Activated T-cell treated with anti-CD3 and anti-CD28 coated beads, Interleukin-2, amount 50 U/mL, for 48 hours (primary cell): ENCODE results near the gene TNFRSF9.
A peak's percentile ranks its signal among the peaks of the same experiment; 100 is the strongest.
"Not testable (repeated sequence)": the region's sequence is repeated elsewhere in the genome, so short reads cannot be mapped to it uniquely, and the experiment has no call there.

ENCODE experiments used
- DNase-seq, 2 experiments: peaks; one replicate each; pipeline ENCODE4 v3.0.0-alpha.2; 2020

The TNFRSF9 gene

GRCh38 chr1:7940745-7941436, at the start of gene TNFRSF9:
Gene TNFRSF9, minus strand, starts transcription at chr1:7940839. Its CDS starts 845 bp downstream, at chr1:7939994.
- DNase-seq: peak; percentile 89 to 90

GRCh38 chr1:7989762-7990428, 49.3 kb upstream of the TNFRSF9 start:
- no peak for DNase-seq

- DNase-seq: no peak
These were observed 47.9 kb upstream of the TNFRSF9 start for GRCh38 chr1:7988576-7988975.

DNA sequence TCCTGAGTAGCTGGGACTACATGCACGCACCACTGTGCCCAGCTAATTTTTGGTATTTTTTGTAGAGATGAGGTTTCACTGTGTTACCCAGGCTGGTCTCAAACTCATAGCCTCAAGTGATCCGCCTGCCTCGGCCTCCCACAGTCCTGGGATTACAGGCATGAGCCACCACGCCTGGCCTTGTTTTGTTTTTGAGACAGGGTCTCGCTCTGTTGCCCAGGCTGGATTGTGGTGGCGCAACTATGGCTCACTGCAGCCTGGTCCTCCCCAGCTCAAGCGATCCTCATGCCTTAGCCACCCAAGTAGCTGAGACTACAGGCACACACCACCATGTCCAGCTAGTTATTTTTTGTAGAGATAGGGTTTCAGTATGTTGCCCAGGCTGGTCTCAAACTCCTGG, 46.9 kb upstream of the TNFRSF9 start:
- no peak for DNase-seq

DNA sequence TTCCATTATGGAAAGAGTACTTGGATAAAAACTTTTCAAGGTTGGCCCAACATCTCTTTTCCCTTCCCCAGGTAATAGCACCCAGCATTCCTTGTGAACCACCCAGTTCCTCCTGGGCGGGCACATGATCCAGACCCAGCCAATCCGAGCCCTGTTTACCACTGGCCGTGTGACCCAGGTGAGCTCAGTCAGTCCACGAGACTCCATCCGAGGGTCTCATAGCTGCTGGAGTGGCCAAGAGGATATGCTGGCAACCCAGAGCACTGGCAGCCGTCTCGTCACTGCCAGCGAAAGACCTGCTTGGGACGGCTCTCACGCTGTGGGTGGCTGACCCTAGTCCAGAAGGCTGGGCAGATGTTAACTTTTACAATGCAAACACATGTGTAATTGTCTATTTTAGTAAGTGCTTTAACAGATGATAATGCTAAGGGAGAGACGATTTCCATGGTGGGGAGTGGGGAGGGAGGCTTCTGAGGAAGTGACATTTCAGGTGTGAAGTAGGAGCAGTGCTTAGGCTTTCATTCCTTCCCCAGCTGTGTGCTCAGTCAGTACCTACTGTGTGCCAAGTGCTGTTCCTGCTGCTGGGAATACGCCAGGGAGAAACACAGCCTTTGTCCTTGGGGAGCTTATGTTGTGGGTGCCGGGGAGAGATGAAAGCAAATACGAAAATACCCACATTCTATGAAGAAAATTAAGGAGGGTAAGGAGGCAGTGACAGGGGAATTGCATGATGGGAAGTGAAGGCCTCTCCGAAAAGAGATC, 45.4 kb upstream of the TNFRSF9 start:
- no peak for DNase-seq

DNA sequence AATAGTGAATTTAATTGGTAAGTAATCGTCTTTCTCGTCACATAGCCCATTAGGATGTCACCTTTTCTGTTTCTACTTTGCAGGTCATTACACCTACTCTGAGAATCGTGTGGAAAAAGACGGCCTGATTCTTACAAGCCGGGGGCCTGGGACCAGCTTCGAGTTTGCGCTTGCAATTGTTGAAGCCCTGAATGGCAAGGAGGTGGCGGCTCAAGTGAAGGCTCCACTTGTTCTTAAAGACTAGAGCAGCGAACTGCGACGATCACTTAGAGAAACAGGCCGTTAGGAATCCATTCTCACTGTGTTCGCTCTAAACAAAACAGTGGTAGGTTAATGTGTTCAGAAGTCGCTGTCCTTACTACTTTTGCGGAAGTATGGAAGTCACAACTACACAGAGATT, 44.2 kb upstream of the TNFRSF9 start:
- DNase-seq: no peak

GRCh38 chr1:7983086-7983778, 42.6 kb upstream of the TNFRSF9 start:
- DNase-seq: no peak

GRCh38 chr1:7980984-7981383, 40.3 kb upstream of the TNFRSF9 start:
- DNase-seq: no peak

DNA sequence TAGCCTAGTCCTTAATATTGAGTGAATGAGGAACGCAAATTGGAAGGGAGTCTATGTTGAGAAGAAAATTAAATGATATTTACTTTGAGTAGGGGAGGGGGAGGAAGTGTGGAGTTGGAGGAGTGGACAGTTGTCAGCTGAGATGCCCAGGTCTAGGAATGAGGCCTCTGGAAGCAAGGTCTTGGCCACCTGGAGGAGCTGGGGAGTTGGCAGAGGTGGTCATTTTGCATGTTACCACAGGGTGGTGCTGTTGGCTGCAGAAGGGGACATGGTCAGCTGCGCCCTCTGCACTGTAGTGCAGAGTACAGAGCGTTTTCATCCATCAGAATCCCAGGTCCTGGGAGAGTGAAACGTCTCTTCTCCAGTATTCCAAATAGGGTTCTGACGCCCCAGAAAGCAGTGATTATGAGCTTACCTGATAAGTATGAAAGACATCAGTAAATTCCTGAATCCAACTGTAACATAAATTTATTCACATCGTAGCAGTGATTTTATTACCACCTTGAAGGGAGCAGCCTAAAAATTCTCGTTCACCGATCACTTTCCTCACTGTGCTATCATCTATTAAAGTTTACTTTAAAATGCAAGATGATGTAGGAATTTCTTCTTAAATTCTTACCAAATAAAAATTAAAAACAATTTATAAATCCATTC, 34.7 kb upstream of the TNFRSF9 start:
- DNase-seq: peak; percentile 53 to 61

- DNase-seq: no peak
These were observed 32.4 kb upstream of the TNFRSF9 start for GRCh38 chr1:7973086-7973485.

- no peak for DNase-seq
These were observed 31.6 kb upstream of the TNFRSF9 start for GRCh38 chr1:7972285-7972684.

- DNase-seq: no peak
These were observed 30.4 kb upstream of the TNFRSF9 start for GRCh38 chr1:7971024-7971423.

- no peak for DNase-seq
These were observed 29.6 kb upstream of the TNFRSF9 start for GRCh38 chr1:7970246-7970645.

- no peak for DNase-seq
These were observed 27.0 kb upstream of the TNFRSF9 start for GRCh38 chr1:7967651-7968050.

DNA sequence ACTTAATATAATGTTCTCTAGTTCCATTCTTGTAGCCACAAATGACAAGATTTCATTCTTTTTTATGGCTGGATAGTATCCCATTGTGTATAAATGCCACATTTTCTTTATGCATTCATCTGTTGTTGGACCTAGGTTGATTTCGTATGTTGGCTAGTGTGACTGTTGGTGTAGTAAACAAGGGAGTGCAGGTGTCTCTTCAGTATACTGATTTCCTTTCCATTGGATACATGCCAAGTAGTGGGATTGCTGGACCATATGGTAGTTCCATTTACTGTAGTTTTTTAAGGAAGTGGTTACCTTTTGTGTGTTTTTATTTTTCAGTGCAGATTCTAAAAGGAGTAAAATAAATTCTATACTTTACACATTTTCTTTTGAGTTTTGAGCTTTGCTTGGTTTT, 26.6 kb upstream of the TNFRSF9 start:
- no peak for DNase-seq

DNA sequence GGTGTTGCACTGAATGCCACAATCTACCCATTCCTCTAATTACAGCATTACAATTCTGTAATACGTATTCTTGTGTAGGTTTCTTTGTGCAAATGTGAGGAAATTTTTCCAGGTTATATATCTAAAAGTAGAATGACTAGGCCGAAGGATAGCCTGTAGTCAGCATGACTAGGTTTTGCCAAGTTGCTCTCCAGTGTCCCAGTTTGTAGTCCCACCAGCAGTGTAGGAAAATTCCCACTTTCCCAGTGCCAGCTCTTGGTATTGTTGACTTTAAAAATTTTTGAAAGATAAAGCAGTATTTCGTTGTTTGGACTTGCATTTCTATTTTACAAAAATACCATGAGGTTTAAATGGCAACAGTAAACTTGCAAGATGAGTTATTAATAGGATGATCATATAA, 23.8 kb upstream of the TNFRSF9 start:
- DNase-seq: no peak

DNA sequence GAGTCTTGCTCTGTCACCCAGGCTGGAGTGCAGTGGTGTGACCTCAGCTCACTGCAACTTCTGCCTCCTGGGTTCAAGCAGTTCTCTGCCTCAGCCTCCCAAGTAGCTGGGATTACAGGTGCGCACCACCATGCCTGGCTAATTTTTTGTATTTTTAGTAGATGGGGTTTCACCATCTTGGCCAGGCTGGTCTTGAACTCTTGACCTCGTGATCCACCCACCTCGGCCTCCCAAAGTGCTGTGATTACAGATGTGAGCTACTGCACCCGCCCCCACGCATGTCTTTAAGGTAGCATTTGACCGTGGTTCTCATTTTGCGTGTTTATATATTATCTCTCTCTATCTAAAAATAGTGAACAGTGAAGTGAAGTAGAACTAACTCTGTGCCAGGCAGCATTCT, 23.2 kb upstream of the TNFRSF9 start:
- not testable (repeated sequence) for DNase-seq

- DNase-seq: not testable (repeated sequence)
These were observed 22.7 kb upstream of the TNFRSF9 start for GRCh38 chr1:7963378-7963730.

GRCh38 chr1:7962636-7963377, 22.2 kb upstream of the TNFRSF9 start:
- DNase-seq: no peak

DNA sequence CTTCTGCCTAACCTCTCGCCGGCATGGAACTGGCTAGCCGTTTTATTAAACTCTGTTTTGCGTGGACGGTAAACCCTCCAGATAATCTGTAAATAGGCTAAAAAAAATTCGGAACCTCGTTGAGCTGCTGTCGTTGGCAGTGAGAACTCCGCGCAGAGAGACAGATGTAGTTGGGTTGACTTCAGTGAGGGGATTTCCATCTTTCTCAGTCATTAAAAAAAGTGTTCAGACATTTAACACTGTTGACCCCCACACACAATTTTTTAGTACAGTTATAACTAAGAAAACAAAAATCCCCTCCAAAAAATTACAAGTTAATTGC, 21.3 kb upstream of the TNFRSF9 start:
- DNase-seq: no peak

DNA sequence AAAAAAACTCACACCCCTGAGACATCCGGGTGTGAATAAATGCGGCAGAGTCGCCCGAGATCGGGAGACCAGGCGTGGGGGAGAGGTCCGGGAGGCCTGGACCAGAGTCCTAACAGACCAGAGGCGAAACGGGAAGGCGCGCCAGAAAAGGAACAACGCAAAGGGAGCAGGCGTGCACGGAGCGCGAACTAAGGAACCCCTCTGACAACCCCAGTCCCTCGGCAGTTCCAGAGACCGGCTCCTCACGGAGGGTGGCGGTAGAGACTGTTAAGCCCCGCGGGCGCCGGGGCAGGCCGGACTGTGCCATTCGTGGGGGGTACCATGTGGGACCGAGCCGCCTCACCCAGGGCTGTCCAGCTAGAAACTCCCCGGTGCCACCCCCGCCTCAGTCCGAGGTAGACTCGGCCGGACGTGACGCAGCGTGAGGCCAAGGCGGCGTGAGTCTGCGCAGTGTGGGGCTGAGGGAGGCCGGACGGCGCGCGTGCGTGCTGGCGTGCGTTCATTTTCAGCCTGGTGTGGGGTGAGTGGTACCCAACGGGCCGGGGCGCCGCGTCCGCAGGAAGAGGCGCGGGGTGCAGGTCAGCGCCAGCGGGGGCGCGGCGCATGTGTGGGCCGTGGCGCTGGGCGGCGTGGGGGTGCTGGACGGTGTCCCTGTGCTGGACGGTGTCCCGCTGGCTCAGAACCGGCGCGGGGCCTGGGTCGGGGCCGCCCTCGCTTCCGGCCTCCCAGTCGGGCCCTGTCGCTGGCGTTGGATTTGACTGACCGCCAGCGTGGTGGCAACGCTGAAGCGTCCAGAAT, 20.8 kb upstream of the TNFRSF9 start, which contains the start of gene PARK7:
Gene PARK7 (plus strand): TSS at position 496 of the 798 bp plus-strand sequence. CDS start 1,075 bp downstream, outside the sequence.
- DNase-seq: peak; percentile 100
